H1 (cell line): Measurements from ENCODE around the gene PLEKHA5. TPM values are rescaled to one million over a fixed set of nuclear protein-coding genes. Genes with fewer than 3 reads are reported as not detected.

Experiments used
- CTCF ChIA-PET: fragments of 300-600 bp; sonication (Branson Sonifier 250); formaldehyde crosslinking; loops from one replicate; lab custom pipeline; 2021; ENCODE audit not compliant: partially characterized antibody; lab: Charles Lee
- POLR2A ChIA-PET: fragments of 300-600 bp; sonication (Branson Sonifier 250); formaldehyde crosslinking; loops from one replicate; lab custom pipeline; 2021; ENCODE audit warnings: inconsistent platforms; ENCODE audit not compliant: partially characterized antibody; lab: Charles Lee
- DNase-seq, 2 experiments: peaks; one replicate each; pipeline versions ENCODE4 v3.0.0 to v3.0.0-alpha.2; 2010 to 2022; ENCODE audit warnings: low spot score in 2 of 2, low read depth in 1 of 2, mixed read lengths in 1 of 2
- FAIRE-seq: peaks from 2 replicates; lab custom pipeline; 2011; peaks lifted over from hg19 to GRCh38; lab: Jason Lieb, UNC
- H2AFZ ChIP-seq: 2 replicates; pipeline ENCODE4 v1.8.1; 2012; ENCODE audit warnings: low read length, inconsistent platforms
- H2AK5ac ChIP-seq: 2 replicates; pipeline ENCODE4 v1.6.1; 2013; ENCODE audit warnings: low read depth, low read length
- H2BK120ac ChIP-seq: replicated peaks from 2 replicates; pipeline ENCODE3; 2013; ENCODE audit warnings: low read depth, low read length, inconsistent platforms
- H2BK12ac ChIP-seq: 2 replicates; pipeline ENCODE4 v1.6.1; 2013; ENCODE audit warnings: low read depth, low read length
- H2BK15ac ChIP-seq: 2 replicates; pipeline ENCODE4 v1.6.1; 2013; ENCODE audit warnings: low read length
- H2BK20ac ChIP-seq: 2 replicates; pipeline ENCODE4 v1.6.1; 2013; ENCODE audit warnings: low read length
- H2BK5ac ChIP-seq: 2 replicates; pipeline ENCODE4 v1.6.1; 2013; ENCODE audit warnings: low read depth, low read length
- H3K14ac ChIP-seq: 2 replicates; pipeline ENCODE4 v1.6.1; 2013; ENCODE audit warnings: inconsistent platforms; ENCODE audit not compliant: insufficient read length
- H3K18ac ChIP-seq: 2 replicates; pipeline ENCODE4 v1.6.1; 2013; ENCODE audit warnings: low read length; ENCODE audit errors: extremely low read depth
- H3K23ac ChIP-seq: 2 replicates; pipeline ENCODE4 v1.6.1; 2013; ENCODE audit warnings: inconsistent platforms; ENCODE audit not compliant: insufficient read length
- H3K23me2 ChIP-seq: 2 replicates; pipeline ENCODE4 v1.6.1; 2013; ENCODE audit warnings: low read depth, low read length
- H3K27ac ChIP-seq: 2 replicates; pipeline ENCODE4 v1.6.1; 2011; ENCODE audit warnings: low read depth, low read length, inconsistent platforms
- H3K27me3 ChIP-seq, 4 experiments: replicated peaks in 1 of 4; 1 replicate in 1 of 4; 2 replicates in 3 of 4; pipeline versions ENCODE4 v1.6.1 to v1.8.1; 2011 to 2013; ENCODE audit warnings: low read length in 3 of 4, mild to moderate bottlenecking in 3 of 4, inconsistent platforms in 2 of 4, mixed read lengths in 2 of 4, moderate library complexity in 1 of 4; ENCODE audit not compliant: control insufficient read depth in 3 of 4, insufficient read depth in 3 of 4; ENCODE audit errors: extremely low read depth in 1 of 4
- H3K36me3 ChIP-seq, 4 experiments: 2 replicates each; pipeline versions ENCODE4 v1.6.1 to v1.8.1; 2011 to 2013; ENCODE audit warnings: mild to moderate bottlenecking in 4 of 4, low read length in 3 of 4, moderate library complexity in 2 of 4, control low read depth in 1 of 4, inconsistent platforms in 1 of 4; ENCODE audit not compliant: insufficient read depth in 4 of 4, control insufficient read depth in 2 of 4
- H3K4ac ChIP-seq: replicated peaks from 2 replicates; pipeline ENCODE3; 2013; ENCODE audit warnings: low read length, low read depth, mixed read lengths, inconsistent platforms; ENCODE audit not compliant: insufficient read length
- H3K4me1 ChIP-seq, 4 experiments: replicated peaks in 1 of 4; 1 replicate in 1 of 4; 2 replicates in 3 of 4; pipeline versions ENCODE4 v1.6.1 to v1.8.1; 2011 to 2013; ENCODE audit warnings: low read length in 3 of 4, inconsistent platforms in 2 of 4, mixed read lengths in 1 of 4; ENCODE audit not compliant: insufficient read depth in 4 of 4, control insufficient read depth in 3 of 4
- H3K4me2 ChIP-seq, 2 experiments: 2 replicates each; pipeline versions ENCODE4 v1.6.1 to v1.8.1; 2011 to 2013; ENCODE audit warnings: low read depth in 2 of 2, low read length in 2 of 2, control low read depth in 1 of 2, inconsistent platforms in 1 of 2, mild to moderate bottlenecking in 1 of 2; ENCODE audit not compliant: insufficient read depth in 1 of 2
- H3K4me3 ChIP-seq, 4 experiments: fragments of 200-600, 300-600 bp in 1 of 4; sonication (generic), shearing (Covaris generic), sonication (Bioruptor Twin) in 1 of 4; 2 replicates each; pipeline versions ENCODE4 v1.5.1 to v1.8.1; 2011 to 2016; ENCODE audit warnings: low read length in 4 of 4, low read depth in 3 of 4, control low read depth in 2 of 4, inconsistent platforms in 2 of 4, mild to moderate bottlenecking in 2 of 4, mixed read lengths in 1 of 4, moderate library complexity in 1 of 4; ENCODE audit not compliant: insufficient read depth in 2 of 4; ENCODE audit errors: extremely low read depth in 1 of 4
- H3K56ac ChIP-seq: replicated peaks from 2 replicates; pipeline ENCODE3; 2013; ENCODE audit warnings: low read depth, mild to moderate bottlenecking, mixed read lengths, low read length, inconsistent platforms; ENCODE audit not compliant: insufficient read length
- H3K79me1 ChIP-seq: 2 replicates; pipeline ENCODE4 v1.6.1; 2013; ENCODE audit warnings: low read depth, low read length, control low read depth
- H3K79me2 ChIP-seq, 2 experiments: 2 replicates each; pipeline versions ENCODE4 v1.6.1 to v1.8.1; 2012 to 2013; ENCODE audit warnings: low read length in 2 of 2, mild to moderate bottlenecking in 2 of 2, inconsistent platforms in 1 of 2; ENCODE audit not compliant: insufficient read depth in 2 of 2, control insufficient read depth in 1 of 2
- H3K9ac ChIP-seq, 4 experiments: replicated peaks in 1 of 4; 1 replicate in 1 of 4; 2 replicates in 3 of 4; pipeline versions ENCODE4 v1.6.1 to v1.8.1; 2011 to 2013; ENCODE audit warnings: low read depth in 3 of 4, low read length in 3 of 4, control low read depth in 2 of 4, mild to moderate bottlenecking in 2 of 4, moderate library complexity in 2 of 4, inconsistent platforms in 1 of 4; ENCODE audit errors: extremely low read depth in 1 of 4
- H3K9me3 ChIP-seq, 2 experiments: 2 replicates each; pipeline versions ENCODE4 v1.6.1 to v1.8.1; 2012 to 2013; ENCODE audit warnings: mild to moderate bottlenecking in 2 of 2, moderate library complexity in 2 of 2, control low read depth in 1 of 2, inconsistent platforms in 1 of 2, low read depth in 1 of 2, low read length in 1 of 2, mixed read lengths in 1 of 2; ENCODE audit not compliant: insufficient read depth in 2 of 2
- H4K20me1 ChIP-seq, 2 experiments: replicated peaks in 1 of 2; 2 replicates each; pipeline versions ENCODE3 to v1.8.1; 2011 to 2013; ENCODE audit warnings: inconsistent platforms in 2 of 2, low read length in 2 of 2, mild to moderate bottlenecking in 1 of 2; ENCODE audit not compliant: insufficient read depth in 2 of 2, control insufficient read depth in 1 of 2
- H4K5ac ChIP-seq: 2 replicates; pipeline ENCODE4 v1.6.1; 2013; ENCODE audit warnings: low read length, low read depth, mixed read lengths, inconsistent platforms; ENCODE audit not compliant: insufficient read length
- H4K8ac ChIP-seq: 2 replicates; pipeline ENCODE4 v1.8.0; 2013; ENCODE audit warnings: mild to moderate bottlenecking, moderate library complexity, low read length, inconsistent platforms; ENCODE audit not compliant: insufficient read depth; ENCODE audit errors: extremely low read depth
- H4K91ac ChIP-seq: replicated peaks from 2 replicates; pipeline ENCODE3; 2013; ENCODE audit warnings: low read length, mixed read lengths, inconsistent platforms; ENCODE audit not compliant: insufficient read length
- CTCF ChIP-seq, 3 experiments: IDR thresholded peaks; 1 replicate in 2 of 3; 2 replicates in 1 of 3; pipeline versions ENCODE4 v1.5.1 to v1.6.1; 2011; ENCODE audit warnings: low read length in 3 of 3, mild to moderate bottlenecking in 3 of 3, inconsistent platforms in 2 of 3, low read depth in 1 of 3, moderate library complexity in 1 of 3; ENCODE audit not compliant: insufficient read depth in 1 of 3; ENCODE audit errors: control extremely low read depth in 1 of 3
- EGR1 ChIP-seq: IDR thresholded peaks from 2 replicates; pipeline ENCODE4 v1.6.1; 2011; ENCODE audit warnings: low read depth, low read length, borderline replicate concordance
- NANOG ChIP-seq: IDR thresholded peaks from 2 replicates; pipeline ENCODE4 v1.6.1; 2011; ENCODE audit warnings: low read length, low read depth, mild to moderate bottlenecking, inconsistent platforms; ENCODE audit not compliant: insufficient read depth, poor library complexity, severe bottlenecking
- SAP30 ChIP-seq: fragments of 300-600 bp; sonication (generic); IDR thresholded peaks from 2 replicates; pipeline ENCODE4 v1.7.1; 2012; ENCODE audit warnings: low read length, moderate library complexity, mild to moderate bottlenecking, inconsistent platforms; ENCODE audit not compliant: insufficient read depth, insufficient replicate concordance
- polyA plus RNA-seq, 7 experiments: library from polyadenylated mRNA; depleted of rRNA in 3 of 7; stranded (reverse) in 5 of 7; unstranded in 2 of 7; fragments of >200 nt in 5 of 7; fragments of 200-250 nt in 2 of 7; gene quantifications; 1 replicate in 5 of 7; 2 replicates in 1 of 7; 4 replicates in 1 of 7; pipeline versions ENCODE4 v1.2.1 to v1.2.3, GENCODE V29; 2011 to 2013; ENCODE audit warnings: missing spikeins in 2 of 7, mixed read lengths in 2 of 7
- total RNA-seq: library from RNA; stranded (reverse); fragmentation: NEBNext Ultra II Directional; extraction: Animal tissue kit (Norgen Biotek cat#: 25700); gene quantifications from 2 replicates; pipeline ENCODE4 v1.2.1, GENCODE V29; 2021
- TF ChIP-seq, protein P1 (sequence below): IDR thresholded peaks from 2 replicates; pipeline ENCODE4 v1.6.1; 2012; ENCODE audit warnings: low read length, inconsistent platforms

The PLEKHA5 gene
- total and polyA plus RNA-seq, 2 of the 8 experiments (the other 6 are each of a cell fraction or from before 2014, with no cell fraction given), result 17.2 to 66.1 TPM

DNA sequence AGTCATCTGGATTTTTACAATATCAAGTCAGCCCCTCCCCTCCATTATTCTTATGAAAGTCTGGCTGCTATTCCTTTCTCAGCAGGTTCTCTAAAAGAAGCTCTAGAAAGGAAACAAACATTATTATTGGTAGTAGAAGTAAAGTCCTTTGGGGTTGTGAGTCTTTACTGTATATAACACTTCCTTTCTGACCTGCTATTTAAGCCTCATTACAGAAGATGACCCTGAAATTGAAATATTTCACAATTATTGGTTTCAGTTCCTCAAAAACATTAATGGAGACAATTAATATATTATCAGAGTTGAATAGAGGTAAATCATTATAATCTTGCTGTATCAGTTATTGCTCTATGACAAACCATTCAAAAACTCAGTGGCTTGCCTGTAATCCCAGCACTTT lies 19.3 kb downstream of the PLEKHA5 start:
- Histone ChIP-seq H4K20me1 (peaks cover 1 to 4% of the 10 kb centered on the region in 2 experiments), H3K27me3 (no peaks in the 10 kb centered on the region), H2AFZ (no peak overlapping the region), H2BK12ac (no peak overlapping the region), H3K23ac (no peak overlapping the region), H3K79me1 (peaks cover 12% of the 10 kb centered on the region; the same call in 1 of the 2 replicates), H4K91ac (no peak overlapping the region), H3K4me1 (peaks cover 0 to 4% (median 0%) of the 10 kb centered on the region in 4 experiments; a peak in 1 of 7 replicates), H3K4me3 (no peak overlapping the region), H2AK5ac (no peak overlapping the region), H2BK20ac (no peak overlapping the region), H2BK15ac (no peak overlapping the region), H3K9me3 (no peaks in the 10 kb centered on the region), H3K4ac (no peak overlapping the region), H3K27ac (no peak overlapping the region), H3K56ac (no peak overlapping the region), H4K5ac (no peak overlapping the region), H3K18ac (no peak overlapping the region), H3K9ac (no peak overlapping the region), H3K79me2 (peaks cover 20 to 97% of the 10 kb centered on the region in 2 experiments), H3K23me2 (no peaks in the 10 kb centered on the region; the same call in 1 of the 2 replicates), H2BK120ac (no peak overlapping the region), H4K8ac (no peak overlapping the region), H3K36me3 (peaks cover 2 to 56% (median 6%) of the 10 kb centered on the region in 4 experiments; a peak in 7 of 8 replicates), H2BK5ac (no peak overlapping the region), H3K14ac (no peak overlapping the region), H3K4me2 (no peak overlapping the region)
- DNase-seq, result no peak
- no peak for TF ChIP-seq CTCF (IDR thresholded peaks at IDR 0.05; ENCODE audit: control extremely low read depth in 1 of 3, insufficient read depth in 1 of 3, low read depth in 1 of 3, low read length in 3 of 3)
- no peak for TF ChIP-seq SAP30
- TF ChIP-seq NANOG, result no peak
- TF ChIP-seq, protein P1, sequence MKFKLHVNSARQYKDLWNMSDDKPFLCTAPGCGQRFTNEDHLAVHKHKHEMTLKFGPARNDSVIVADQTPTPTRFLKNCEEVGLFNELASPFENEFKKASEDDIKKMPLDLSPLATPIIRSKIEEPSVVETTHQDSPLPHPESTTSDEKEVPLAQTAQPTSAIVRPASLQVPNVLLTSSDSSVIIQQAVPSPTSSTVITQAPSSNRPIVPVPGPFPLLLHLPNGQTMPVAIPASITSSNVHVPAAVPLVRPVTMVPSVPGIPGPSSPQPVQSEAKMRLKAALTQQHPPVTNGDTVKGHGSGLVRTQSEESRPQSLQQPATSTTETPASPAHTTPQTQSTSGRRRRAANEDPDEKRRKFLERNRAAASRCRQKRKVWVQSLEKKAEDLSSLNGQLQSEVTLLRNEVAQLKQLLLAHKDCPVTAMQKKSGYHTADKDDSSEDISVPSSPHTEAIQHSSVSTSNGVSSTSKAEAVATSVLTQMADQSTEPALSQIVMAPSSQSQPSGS, result no peak
- no peak for TF ChIP-seq EGR1
- CTCF ChIA-PET, result interaction anchor here (1.3 kb wide), 1 partner anchor 10 kb away, joined by 4 read pairs; no protein-coding TSS in a partner anchor
- FAIRE-seq, result no peak
- POLR2A ChIA-PET, result interaction anchor here (1.1 kb wide), 1 partner anchor 9 kb away, joined by 3 read pairs; no protein-coding TSS in a partner anchor
